DMS53 (cell line): ENCODE measurements around the gene IDE.
"Not testable (repeated sequence)": the region's sequence is repeated elsewhere in the genome, so short reads cannot be mapped to it uniquely, and the experiment has no call there.

Experiments used
- DNase-seq: peaks from one replicate; lab custom pipeline; 2025; lab: John Stamatoyannopoulos, UW

Gene IDE

DNA sequence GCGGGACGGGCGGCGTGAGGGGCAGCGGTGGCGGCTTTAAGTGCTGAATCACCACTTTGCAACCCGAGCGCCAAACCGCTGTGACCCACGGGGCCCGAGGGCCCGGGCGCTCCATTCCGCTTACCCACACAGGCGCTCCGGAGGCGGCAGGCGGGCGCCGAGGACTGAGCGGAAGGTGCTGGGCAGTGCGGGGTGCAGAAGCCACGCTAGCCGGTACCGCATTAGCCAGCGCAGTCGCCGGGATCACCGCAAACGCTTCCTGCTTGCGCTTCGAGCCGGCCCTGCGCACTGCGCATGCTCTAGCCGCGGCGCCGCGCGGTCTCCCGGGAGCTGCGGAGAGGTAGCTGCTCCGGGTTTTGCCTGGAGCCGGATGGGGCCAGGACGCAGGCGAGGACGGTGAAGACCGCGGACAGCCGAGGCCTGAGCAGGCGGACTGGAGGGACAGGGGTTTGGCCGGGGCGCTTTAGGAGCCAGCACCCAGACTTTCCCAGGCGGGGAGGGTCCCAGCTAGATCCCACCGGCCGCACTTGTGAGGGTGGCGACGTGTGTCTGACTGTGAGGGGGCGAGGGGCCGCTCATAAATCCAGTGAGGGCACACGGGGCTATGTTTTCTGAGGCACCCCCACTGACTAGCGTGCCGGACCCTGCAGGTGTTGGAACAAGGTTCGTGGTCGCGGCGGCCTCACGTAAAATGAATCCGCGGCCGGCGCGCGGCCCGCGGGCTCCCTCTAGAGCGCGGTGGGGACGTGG, at the start of gene IDE:
TSS of gene IDE (minus strand) at position 296 of the 750 bp plus-strand sequence. CDS start at position 222, 74 bp downstream.
- peak; percentile 95 for DNase-seq

DNA sequence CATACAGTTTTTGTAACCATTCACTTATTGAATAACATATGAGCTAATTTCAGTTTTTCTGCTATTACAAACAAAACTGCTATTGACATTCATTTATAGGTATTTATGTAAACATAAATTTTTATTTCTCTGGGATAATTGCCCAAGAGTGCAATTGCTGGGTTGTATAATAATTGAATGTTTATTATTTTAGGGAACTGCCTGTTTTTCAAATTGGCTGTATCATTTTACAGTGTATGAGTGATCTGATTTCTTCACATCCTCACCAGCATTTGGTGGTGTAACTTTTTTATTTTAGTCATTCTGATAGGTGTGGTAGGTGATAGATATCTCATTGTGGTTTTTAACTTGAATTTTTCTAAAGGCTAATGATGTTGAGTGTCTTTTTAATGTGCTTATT, 45.5 kb upstream of the IDE start:
- DNase-seq: no peak

DNA sequence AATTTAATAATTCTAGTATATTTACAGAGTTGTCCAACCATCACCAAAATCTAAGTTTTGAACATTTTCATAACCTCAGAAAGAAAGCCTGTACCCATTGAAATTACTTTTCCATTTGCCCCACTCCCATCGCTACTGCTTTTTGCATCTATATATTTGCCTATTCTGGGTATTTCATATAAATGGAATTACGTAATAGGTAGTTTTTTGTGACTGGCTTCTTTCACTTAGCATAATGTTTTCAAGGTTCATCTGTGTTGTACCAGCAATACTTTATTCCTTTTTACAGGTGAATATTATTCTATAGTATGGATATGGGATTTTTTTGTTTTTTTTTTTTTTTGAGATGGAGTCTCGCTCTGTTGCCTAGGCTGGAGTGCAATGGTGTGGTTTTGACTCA, 41.6 kb upstream of the IDE start:
- no peak for DNase-seq

DNA sequence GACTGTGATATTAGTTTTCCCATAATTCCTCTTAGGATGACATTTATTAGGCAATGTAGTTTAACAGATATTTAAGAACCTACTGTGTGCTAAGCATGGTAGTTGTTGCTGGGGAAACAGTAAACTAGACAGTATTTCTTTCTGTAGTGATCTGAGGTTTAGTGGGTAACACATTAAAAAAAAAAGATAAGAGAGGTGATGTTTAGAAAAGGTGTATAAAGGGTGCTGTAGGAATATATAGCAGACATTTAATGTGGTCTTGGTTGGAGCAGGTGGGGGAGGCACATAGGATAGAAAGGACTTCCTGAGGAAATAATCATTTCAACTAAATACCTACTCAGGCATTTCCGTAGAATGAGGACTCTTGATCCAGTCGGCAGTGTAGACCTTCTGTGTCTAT, 30.9 kb upstream of the IDE start:
- DNase-seq: no peak

DNA sequence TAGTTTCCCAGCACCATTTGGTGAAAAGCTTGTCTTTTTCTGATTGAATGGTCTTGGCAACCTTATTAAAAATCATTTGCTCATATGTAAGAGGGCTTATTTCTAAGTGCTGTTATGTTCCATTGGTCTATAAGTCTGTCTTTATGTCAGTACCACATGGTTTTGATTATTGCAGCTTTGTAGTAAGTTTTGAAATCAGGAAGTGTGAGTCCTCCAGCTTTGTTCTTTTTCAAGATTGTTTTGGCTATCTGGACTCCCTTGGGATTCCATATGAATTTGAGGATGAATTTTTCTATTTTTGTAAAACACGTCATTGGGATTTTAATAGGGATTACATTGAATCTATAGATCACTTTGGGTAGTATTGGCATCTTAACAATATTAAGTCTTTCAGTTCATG, 24.4 kb upstream of the IDE start:
- DNase-seq: no peak

DNA sequence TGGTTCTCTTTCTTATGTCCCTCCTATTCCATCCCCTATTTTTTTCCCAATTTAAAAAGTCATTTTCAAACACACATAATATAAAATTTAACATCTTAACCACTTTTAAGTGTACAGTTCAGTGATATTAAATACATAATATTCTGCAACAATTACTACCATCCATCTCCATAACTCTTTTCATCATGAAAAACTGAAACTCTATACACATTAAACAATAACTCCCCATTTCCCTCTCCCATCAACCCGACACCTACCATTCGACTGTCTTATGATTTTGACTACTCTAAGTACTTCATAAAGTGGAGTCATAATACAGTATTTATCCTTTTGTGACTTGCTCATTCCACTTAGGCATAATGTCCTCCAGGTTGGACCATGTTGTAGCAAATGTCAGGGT, 21.6 kb upstream of the IDE start:
- DNase-seq: no peak

DNA sequence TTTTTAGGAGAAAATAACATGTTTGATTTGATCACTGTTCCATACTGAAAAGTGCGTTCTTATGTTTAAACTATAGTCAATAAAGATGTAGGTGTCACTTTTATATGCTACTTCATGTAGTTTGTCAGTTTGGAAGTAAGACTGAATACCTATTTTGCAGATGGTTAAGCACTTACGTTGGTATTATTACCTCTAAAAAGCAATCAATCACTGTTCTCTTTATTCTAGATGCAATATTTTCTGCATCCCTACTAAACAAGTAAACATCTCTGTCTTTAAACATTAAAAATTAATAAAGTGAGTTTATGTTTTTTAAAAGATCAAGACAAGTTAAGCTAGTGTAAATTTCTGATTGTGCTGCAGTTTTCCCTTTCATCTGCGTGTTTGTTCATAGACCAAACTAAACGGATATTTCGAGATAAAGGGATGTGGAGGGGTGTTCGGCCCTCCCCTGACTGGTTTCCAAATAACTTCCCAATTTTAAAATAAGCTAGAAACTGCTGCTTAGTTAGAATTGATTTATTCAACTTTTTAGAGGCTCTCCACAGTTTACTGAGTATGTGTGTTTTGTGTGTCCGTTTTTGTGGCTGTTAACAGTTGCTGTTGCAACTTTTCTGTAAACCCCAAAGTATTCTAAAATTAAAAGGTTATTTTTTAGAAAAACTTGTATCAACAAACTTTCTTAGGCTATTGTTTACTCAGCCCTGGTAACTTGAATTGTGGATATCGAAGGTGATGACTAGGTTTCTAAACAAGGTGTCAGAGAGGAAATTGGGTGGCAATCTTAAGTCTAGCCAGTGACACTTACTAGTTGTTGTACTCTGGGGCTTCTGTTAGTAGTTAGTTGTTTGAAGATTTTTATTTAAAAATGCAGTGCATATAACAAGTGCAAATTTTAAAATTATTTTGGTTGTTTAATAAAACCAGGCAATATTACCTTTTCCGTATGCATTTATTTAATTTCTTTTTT, 20.0 kb upstream of the IDE start:
- DNase-seq: peak; percentile 47

DNA sequence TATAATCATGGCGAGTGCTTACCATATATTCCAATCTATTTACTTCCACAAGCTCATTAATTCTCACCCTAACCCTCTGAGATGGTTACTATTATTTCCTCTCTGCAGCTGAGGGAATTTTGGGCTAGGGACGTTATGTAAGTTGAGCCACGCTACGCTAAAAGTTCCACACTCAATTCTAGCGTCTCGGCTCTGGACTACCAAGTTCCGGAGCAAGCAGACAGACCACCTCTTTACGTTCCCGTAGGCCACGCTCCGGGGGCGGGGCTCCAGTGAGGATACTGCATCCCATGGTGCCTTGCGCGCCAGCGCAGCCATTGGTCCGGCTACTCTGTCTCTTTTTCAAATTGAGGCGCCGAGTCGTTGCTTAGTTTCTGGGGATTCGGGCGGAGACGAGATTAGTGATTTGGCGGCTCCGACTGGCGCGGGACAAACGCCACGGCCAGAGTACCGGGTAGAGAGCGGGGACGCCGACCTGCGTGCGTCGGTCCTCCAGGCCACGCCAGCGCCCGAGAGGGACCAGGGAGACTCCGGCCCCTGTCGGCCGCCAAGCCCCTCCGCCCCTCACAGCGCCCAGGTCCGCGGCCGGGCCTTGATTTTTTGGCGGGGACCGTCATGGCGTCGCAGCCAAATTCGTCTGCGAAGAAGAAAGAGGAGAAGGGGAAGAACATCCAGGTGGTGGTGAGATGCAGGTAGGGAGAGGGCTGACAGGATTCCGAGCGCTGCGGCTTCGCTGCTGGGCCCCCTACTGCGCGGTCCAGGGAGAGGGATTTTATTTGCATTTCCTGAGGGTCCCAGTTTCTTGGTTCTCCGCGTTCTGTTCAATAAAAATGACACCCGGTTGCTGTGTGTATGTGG, 19.1 kb upstream of the IDE start, which contains the start of gene KIF11:
TSS of gene KIF11 (plus strand) at position 370 of the 858 bp plus-strand sequence. CDS start at position 616, 246 bp downstream.
- DNase-seq: peak; percentile 99

DNA sequence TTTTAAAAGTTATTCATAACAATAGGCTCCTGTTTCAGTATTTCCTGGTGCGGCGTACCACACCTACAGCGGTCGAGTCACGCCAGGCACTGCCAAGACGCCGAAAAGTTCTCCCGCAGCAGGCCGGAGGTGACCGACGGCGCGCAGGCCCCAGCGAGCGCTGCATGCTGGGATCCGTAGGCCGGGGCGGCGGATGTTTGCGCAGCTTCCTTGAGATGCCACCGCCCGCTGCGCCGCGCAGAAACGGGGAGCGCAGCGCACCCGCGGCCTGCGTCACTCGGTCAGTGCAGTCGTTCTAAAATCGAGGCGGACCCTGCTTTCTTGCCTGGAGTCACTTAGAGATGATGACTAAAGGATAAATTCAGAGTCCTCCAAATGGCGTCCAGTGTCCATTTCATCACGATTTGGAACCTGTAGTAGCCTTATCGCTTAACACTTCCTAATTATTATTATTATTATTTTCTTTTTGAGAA, 17.7 kb upstream of the IDE start:
- peak; percentile 97 for DNase-seq

DNA sequence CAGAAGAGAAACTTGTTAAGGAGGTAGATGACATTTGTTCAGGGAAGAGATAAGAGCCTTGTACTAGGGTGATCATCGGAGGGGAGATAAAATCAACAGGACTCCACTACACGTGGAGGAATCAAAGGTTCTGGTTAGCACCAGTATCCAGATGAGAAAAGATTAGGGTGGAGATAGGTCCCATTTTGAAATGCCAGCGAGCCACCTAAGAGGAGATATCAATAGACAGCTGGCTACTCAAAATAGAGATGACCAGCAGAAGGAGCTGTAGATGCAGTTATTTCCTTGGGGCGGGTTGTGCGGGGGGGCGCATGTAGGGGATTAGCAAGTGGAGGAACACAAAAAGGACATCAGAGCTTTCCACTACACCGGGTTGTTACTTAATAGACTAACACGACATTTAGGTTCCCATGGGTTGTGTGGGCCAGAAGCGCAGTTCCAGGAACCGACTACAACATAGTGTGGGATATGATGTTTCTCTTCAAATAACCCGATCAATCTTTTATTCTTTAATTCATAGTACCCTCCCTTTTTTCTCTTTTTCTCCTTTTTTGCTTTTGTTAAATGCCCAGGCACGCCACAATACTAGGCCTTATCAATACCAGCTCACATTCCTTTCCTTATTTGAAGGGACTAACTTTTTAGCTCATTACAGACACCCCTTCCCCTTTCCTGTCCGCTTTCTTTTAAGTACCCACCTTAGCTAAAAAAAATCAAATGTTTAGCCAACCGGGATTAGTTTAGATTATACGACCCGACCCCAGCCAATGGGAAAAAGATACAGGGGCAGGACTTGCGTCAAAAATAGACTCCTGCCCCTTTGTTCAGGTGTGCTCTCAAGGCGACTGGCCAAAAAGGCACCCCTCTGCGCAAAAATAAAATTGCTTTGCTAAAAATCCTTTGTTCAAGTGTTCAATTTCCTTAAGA, 17.0 kb upstream of the IDE start:
- DNase-seq: peak; percentile 43

DNA sequence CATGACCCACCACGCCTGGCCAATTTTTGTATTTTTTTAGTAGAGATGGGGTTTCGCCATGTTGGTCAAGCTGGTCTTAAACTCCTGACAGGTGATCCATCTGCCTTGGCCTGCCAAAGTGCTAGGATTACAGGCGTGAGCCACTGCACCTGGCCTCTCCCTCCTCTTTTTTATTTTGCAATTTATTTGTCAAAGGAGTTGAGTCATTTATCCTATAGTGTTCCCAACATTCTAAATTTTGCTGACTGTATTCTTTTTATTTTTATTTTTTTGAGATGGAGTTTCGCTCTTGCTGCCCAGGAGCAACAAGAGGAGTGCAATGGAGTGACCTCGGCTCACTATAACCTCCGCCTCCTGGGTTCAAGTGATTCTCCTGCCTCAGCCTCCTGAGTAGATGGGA, 8.5 kb upstream of the IDE start:
- DNase-seq: not testable (repeated sequence)

DNA sequence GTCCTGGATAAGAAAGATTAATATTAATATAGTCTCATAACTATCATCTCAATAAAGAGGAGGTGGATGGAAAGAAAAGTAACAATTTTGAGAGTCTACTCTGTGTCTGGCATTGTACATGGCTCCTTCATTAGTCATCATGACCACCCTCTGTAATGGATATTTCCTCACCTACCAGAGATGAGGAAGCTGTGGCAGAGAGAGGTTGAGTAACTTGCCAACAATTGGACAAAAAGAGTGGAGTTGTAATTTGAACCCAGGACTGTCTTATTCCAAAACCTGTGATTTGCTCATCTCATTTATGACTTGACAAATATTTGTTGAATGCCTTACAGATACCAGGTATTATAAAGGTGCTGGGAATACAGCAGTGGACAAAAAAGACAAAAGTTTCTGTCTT, 2.1 kb upstream of the IDE start:
- DNase-seq: peak; percentile 8

DNA sequence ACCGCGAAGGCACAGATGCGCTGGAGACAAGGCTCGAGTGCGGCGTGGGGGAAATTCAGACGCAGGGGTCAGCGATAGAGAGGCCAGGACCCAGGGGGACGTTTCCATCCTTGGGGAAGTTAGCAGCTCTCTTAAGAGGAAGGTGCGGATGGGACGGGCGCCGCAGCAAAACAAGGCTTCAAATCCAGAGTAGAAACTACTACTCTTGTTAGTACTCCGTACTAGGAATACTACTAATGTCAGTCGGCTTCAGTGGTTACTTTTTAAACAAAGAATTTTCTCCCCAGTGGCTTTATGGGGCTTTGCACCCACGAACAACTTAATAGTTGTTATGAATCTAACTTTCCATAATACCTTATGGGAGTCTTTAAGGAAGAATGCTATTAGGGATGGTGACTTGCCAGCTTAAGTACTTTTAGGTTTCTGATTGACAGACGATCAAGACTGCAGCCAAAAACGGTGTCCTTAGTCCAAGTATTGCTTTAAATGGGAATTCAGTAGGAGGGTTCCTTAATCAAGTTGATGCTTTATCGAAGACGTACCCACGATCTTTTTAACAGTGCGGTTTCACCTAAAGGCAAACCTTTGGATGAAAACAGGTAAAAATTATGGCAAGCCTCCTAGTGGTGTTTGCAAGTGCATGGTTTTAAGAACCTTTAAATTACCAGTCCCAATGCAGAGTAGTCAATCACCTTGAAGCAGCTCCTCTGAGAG, 812 bp upstream of the IDE start:
- DNase-seq: peak; percentile 75

DNA sequence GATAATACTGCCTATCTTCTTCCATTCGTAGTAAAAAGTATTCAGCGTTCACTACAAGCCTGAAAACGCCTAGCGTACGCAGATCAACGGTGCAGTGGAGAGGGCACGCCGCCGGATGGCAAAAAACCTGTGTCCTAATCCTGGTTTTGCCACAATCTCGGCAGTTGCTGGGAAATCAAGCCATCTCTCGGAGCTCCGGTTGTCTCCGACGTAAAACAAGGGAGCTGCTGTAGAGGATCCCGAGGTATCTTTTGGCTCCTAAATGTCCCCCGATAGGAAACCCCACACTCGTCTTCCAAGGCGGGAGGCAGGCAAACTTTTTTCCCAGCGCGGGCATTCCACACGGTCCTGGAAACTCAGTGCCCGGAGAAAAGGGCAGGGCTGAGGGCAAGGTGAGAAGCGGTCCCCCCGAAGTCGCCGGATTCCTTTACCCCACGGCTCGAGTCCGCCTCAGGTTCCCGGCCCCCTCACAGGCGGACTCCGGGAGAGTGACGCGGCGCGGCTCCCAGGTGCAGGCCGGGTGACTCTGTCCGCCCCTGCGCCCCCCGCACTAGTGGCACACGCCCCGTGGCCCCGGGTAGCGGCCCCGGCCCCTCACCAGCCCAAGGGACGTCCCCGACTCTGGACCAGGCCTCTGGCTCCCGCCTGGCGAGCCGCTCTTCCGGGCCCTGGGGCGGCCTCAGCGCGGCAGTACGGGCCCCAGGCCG, 649 bp downstream of the IDE start:
- DNase-seq: peak; percentile 70

DNA sequence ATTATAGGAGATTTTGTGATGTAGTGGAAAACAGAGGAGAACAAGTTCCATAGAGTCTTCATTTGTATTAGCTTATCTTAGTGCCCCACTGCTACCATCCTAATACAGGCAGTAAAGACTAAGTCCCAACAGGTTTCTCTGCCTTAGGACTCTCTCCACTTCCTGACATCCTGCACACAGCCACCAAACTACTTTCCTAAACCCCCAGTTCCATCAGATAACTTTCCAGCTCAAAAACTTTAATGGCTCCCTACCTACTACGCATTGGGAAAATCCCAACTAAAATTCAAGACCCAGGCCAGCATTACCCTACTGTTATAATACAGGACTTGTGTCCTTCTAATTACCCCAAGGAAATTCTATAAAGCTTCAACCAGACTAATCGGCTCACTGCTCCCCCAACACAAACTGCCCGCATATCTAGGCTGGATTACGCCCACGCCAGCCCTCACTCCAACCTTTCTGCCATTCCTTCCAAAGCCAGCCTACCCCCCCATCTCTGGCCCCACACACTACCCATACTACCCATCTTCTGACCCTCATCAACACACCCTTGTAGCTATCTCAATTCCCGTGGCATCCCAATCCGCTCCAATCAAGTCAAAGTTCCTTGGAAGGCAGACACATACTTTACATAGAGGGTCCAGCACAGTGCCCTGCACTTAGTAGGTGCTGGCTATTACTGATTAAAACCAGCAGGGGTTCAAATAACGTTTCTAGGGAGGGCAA, 1.4 kb downstream of the IDE start:
- no peak for DNase-seq

DNA sequence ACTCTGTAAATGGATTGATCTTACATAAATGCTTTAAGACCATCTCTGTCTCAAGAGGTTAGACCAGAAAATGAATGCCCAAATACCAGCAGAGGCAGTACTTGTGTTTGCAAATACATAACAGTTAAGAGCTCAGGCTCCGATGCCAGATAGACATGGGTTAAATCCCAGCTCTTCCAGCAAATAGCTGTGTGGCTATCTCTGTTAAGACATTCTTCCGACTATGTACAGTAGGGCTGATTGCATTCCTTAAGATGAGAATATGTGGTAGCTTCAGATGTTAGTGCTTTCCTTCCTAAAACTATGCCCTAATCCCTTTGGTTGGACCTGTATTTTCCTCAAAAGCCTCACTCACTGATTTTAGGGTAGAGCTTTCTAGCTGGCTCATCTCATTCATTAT, 2.2 kb downstream of the IDE start:
- DNase-seq: no peak

DNA sequence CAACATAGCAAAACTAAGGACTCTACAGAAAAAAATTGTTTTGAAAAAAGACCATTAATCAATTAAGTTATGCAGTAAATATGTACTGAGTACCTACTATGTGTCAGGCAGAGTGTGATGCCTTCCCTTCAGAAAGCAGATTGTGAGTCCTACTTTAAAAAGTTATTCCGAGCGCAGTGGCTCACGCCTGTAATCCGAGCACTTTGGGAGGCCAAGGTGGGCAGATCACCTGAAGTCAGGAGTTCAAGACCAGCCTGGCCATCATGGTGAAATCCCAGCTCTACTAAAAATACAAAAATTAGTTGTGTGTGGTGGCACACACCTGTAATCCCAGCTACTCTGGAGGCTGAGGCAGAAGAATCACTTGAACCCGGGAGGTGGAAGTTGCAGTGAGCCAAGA, 4.2 kb downstream of the IDE start:
- DNase-seq: not testable (repeated sequence)

DNA sequence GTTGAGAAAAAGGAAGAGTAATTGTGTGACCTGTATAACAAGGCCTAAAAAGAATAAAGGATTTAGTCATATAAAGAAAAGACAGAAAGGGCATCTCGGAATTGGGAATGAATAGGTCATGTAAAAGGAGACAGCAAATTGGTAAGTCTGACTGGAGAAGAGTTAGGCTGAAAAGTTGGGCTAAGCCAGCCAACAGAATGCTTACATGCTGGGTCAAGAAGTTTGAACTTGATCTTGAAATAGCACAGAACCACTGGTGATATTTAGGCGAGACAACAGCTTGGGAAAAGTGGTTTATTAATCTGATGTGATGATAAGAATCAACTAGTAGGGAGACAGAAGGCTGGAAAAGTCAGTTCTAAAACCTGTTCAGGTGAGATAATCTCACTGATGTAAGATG, 4.8 kb downstream of the IDE start:
- DNase-seq: no peak
